Measurements from ENCODE around the gene FAM219B.

- TF ChIP-seq, protein P1, sequence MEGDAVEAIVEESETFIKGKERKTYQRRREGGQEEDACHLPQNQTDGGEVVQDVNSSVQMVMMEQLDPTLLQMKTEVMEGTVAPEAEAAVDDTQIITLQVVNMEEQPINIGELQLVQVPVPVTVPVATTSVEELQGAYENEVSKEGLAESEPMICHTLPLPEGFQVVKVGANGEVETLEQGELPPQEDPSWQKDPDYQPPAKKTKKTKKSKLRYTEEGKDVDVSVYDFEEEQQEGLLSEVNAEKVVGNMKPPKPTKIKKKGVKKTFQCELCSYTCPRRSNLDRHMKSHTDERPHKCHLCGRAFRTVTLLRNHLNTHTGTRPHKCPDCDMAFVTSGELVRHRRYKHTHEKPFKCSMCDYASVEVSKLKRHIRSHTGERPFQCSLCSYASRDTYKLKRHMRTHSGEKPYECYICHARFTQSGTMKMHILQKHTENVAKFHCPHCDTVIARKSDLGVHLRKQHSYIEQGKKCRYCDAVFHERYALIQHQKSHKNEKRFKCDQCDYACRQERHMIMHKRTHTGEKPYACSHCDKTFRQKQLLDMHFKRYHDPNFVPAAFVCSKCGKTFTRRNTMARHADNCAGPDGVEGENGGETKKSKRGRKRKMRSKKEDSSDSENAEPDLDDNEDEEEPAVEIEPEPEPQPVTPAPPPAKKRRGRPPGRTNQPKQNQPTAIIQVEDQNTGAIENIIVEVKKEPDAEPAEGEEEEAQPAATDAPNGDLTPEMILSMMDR (IDR thresholded peaks at IDR 0.05 in 4 of 5, conservative IDR thresholded peaks at IDR 0.05 in 1 of 5): no peak
- no peak for TF ChIP-seq POLR2A (IDR thresholded peaks at IDR 0.05)
Observed at GRCh38 chr15:74908635-74909034, 2.0 kb upstream of the FAM219B start.

Data from gastrocnemius medialis (tissue), 4 donors.